HepG2 (cell line): ENCODE data around the gene SLC10A1. TPM values are rescaled to one million over a fixed set of nuclear protein-coding genes. Genes with fewer than 3 reads are reported as not detected.

ENCODE experiments used
- BCL6 ChIP-seq: IDR thresholded peaks from 2 replicates; pipeline ENCODE4 v1.6.1; 2016; ENCODE audit warnings: missing genetic modification reagents, missing compliant biosample characterization
- BORCS8-MEF2B ChIP-seq: sonication (generic); formaldehyde crosslinking; IDR thresholded peaks from 2 replicates; pipeline ENCODE4 v1.8.0; 2022; ENCODE audit warnings: mild to moderate bottlenecking, missing genetic modification reagents
- CC2D1A ChIP-seq: sonication (generic); formaldehyde crosslinking; IDR thresholded peaks from 2 replicates; pipeline ENCODE4 v1.8.1; 2023; ENCODE audit warnings: mild to moderate bottlenecking, missing genetic modification reagents
- CEBPB ChIP-seq: IDR thresholded peaks from 2 replicates; pipeline ENCODE4 v1.6.1; 2011; ENCODE audit warnings: low read depth, low read length, improper control_type of control experiment, borderline replicate concordance
- ELF1 ChIP-seq: sonication (generic); formaldehyde crosslinking; IDR thresholded peaks from 2 replicates; pipeline ENCODE4 v1.4.0; 2020; ENCODE audit warnings: missing genetic modification reagents
- ETS1 ChIP-seq: sonication (generic); formaldehyde crosslinking; IDR thresholded peaks from 2 replicates; pipeline ENCODE4 v1.4.0; 2020; ENCODE audit warnings: missing genetic modification reagents
- FOXC1 ChIP-seq: sonication (generic); formaldehyde crosslinking; IDR thresholded peaks from 2 replicates; pipeline ENCODE4 v1.8.0; 2022; ENCODE audit warnings: mild to moderate bottlenecking, missing genetic modification reagents, borderline replicate concordance
- FOXO1 ChIP-seq: sonication (generic); formaldehyde crosslinking; IDR thresholded peaks from 2 replicates; pipeline ENCODE4 v1.4.0; 2020; ENCODE audit warnings: missing genetic modification reagents
- HOXA9 ChIP-seq: sonication (generic); formaldehyde crosslinking; IDR thresholded peaks from 2 replicates; pipeline ENCODE4 v1.8.1; 2022; ENCODE audit warnings: missing genetic modification reagents, mild to moderate bottlenecking, moderate library complexity, borderline replicate concordance
- PHF21A ChIP-seq: sonication (generic); formaldehyde crosslinking; IDR thresholded peaks from 2 replicates; pipeline ENCODE4 v1.5.0; 2020; ENCODE audit warnings: mild to moderate bottlenecking, missing genetic modification reagents
- POLR2AphosphoS2 ChIP-seq: IDR thresholded peaks from 2 replicates; pipeline ENCODE4 v1.6.1; 2011; ENCODE audit warnings: low read depth, low read length, improper control_type of control experiment
- RARA ChIP-seq: IDR thresholded peaks from 2 replicates; pipeline ENCODE4 v1.6.1; 2016; ENCODE audit warnings: missing genetic modification reagents, missing compliant biosample characterization
- SOX13 ChIP-seq, 3 experiments: fragments of 450-650 bp in 1 of 3; sonication (generic) in 1 of 3; formaldehyde crosslinking in 1 of 3; IDR thresholded peaks in 2 of 3; conservative IDR thresholded peaks in 1 of 3; 2 replicates each; pipeline versions ENCODE4 v1.5.0 to v1.6.1; 2016 to 2020; ENCODE audit warnings: antibody characterized with exemption in 1 of 3, mild to moderate bottlenecking in 1 of 3, missing compliant biosample characterization in 1 of 3, missing genetic modification reagents in 1 of 3, moderate library complexity in 1 of 3
- SOX6 ChIP-seq, 2 experiments: fragments of 450-650 bp in 1 of 2; sonication (generic) in 1 of 2; formaldehyde crosslinking in 1 of 2; IDR thresholded peaks; 2 replicates each; pipeline versions ENCODE4 v1.4.0 to v1.6.1; 2017 to 2020; ENCODE audit warnings: antibody characterized with exemption in 1 of 2, mild to moderate bottlenecking in 1 of 2, missing genetic modification reagents in 1 of 2
- TBL1XR1 ChIP-seq: fragments of 150-350 bp; IDR thresholded peaks from 2 replicates; pipeline ENCODE4 v1.6.1; 2014; ENCODE audit warnings: borderline replicate concordance, low read length; ENCODE audit not compliant: partially characterized antibody
- TEAD3 ChIP-seq: optimal IDR thresholded peaks from 2 replicates; pipeline ENCODE3; 2016; ENCODE audit warnings: borderline replicate concordance
- TEF ChIP-seq: sonication (generic); formaldehyde crosslinking; IDR thresholded peaks from 2 replicates; pipeline ENCODE4 v1.5.0; 2020; ENCODE audit warnings: missing genetic modification reagents
- ZKSCAN8 ChIP-seq: IDR thresholded peaks from 2 replicates; pipeline ENCODE4 v1.6.1; 2016; ENCODE audit warnings: borderline replicate concordance, missing genetic modification reagents, missing compliant biosample characterization
- ZNF138 ChIP-seq: sonication (generic); formaldehyde crosslinking; IDR thresholded peaks from 2 replicates; pipeline ENCODE4 v1.5.0; 2020; ENCODE audit warnings: mild to moderate bottlenecking, low read depth, missing genetic modification reagents
- ZNF431 ChIP-seq: sonication (generic); formaldehyde crosslinking; IDR thresholded peaks from 2 replicates; pipeline ENCODE4 v1.9.0; 2022; ENCODE audit warnings: missing genetic modification reagents, low read depth, mild to moderate bottlenecking, borderline replicate concordance
- ZNF670 ChIP-seq: sonication (generic); formaldehyde crosslinking; IDR thresholded peaks from 2 replicates; pipeline ENCODE4 v1.8.0; 2022; ENCODE audit warnings: mild to moderate bottlenecking, missing genetic modification reagents, borderline replicate concordance
- ZNF687 ChIP-seq: sonication (generic); formaldehyde crosslinking; IDR thresholded peaks from 2 replicates; pipeline ENCODE4 v1.5.1; 2020; ENCODE audit warnings: mild to moderate bottlenecking, missing genetic modification reagents, moderate library complexity
- polyA plus RNA-seq, 8 experiments: library from polyadenylated mRNA; depleted of rRNA in 3 of 8; stranded (reverse) in 7 of 8; unstranded in 1 of 8; fragments of >200 nt; fragmentation: Illumina TruSeq in 4 of 8; extraction: Trizol in 4 of 8; gene quantifications; 2 replicates each; pipeline versions ENCODE4 v1.2.1 to v1.2.3, GENCODE V29; 2011 to 2016; ENCODE audit warnings: low read depth in 4 of 8, missing spikeins in 1 of 8, mixed read lengths in 1 of 8; ENCODE audit not compliant: insufficient read depth in 1 of 8
- total RNA-seq, 5 experiments: library from RNA; depleted of rRNA; stranded (reverse); fragments of >200 nt; fragmentation: Illumina TruSeq; extraction: Trizol; gene quantifications; 2 replicates each; pipeline ENCODE4 v1.2.3, GENCODE V29; 2016; ENCODE audit warnings: low read depth in 1 of 5

The SLC10A1 gene
- total and polyA plus RNA-seq, 2 of the 13 experiments (the other 11 are each of a cell fraction or from before 2014, with no cell fraction given), result 0.17 TPM; not detected in 1

- TF ChIP-seq ZNF687, result 0 out of 2 replicates have a peak, but pooled peaks have one; percentile 26
- TF ChIP-seq FOXO1 (CRISPR knock-in tag), result no peak
- TF ChIP-seq ZKSCAN8 (CRISPR knock-in tag), result no peak
- no peak for TF ChIP-seq SOX6 (IDR thresholded peaks at IDR 0.05)
- TF ChIP-seq SOX6 (CRISPR knock-in tag; IDR thresholded peaks at IDR 0.05), result 0 out of 2 replicates have a peak, but pooled peaks have one; percentile 10
- no peak for TF ChIP-seq TEAD3 (CRISPR knock-in tag)
- TF ChIP-seq RARA (CRISPR knock-in tag), result 0 out of 2 replicates have a peak, but pooled peaks have one; percentile 11
- 0 out of 2 replicates have a peak, but pooled peaks have one; percentile 26 for TF ChIP-seq BORCS8-MEF2B (CRISPR knock-in tag)
- no peak for TF ChIP-seq FOXC1 (CRISPR knock-in tag)
- no peak for TF ChIP-seq ZNF670 (CRISPR knock-in tag)
- TF ChIP-seq PHF21A (CRISPR knock-in tag), result no peak
- TF ChIP-seq POLR2AphosphoS2, result no peak
- TF ChIP-seq TBL1XR1, result no peak
- no peak for TF ChIP-seq ETS1 (CRISPR knock-in tag)
- TF ChIP-seq CC2D1A (CRISPR knock-in tag), result no peak
- no peak for TF ChIP-seq HOXA9 (CRISPR knock-in tag)
- TF ChIP-seq SOX13 (IDR thresholded peaks at IDR 0.05), result no peak
- peak in 1 of 2 experiments; percentile 32; a peak in 1 of 4 replicates for TF ChIP-seq SOX13 (CRISPR knock-in tag; conservative IDR thresholded peaks at IDR 0.05 in 1 of 2, IDR thresholded peaks at IDR 0.05 in 1 of 2)
- TF ChIP-seq BCL6, result no peak
- TF ChIP-seq CEBPB, result peak; percentile 35; the same call in 1 of the 2 replicates
- no peak for TF ChIP-seq ZNF431 (CRISPR knock-in tag)
- no peak for TF ChIP-seq ZNF138
- TF ChIP-seq ELF1 (CRISPR knock-in tag), result no peak
- peak; percentile 87; the same call in 1 of the 2 replicates for TF ChIP-seq TEF (CRISPR knock-in tag)
Observed at GRCh38 chr14:69796797-69797500, at the start of gene SLC10A1 (continued).
